Thoracic aorta (tissue), 2 donors: ENCODE results near the gene ASTL. TPM values are rescaled to one million over a fixed set of nuclear protein-coding genes. Genes with fewer than 3 reads are reported as not detected.

Source experiments
- ATAC-seq: fragments of 150-250 bp; one replicate; pipeline ENCODE4 v1.8.0; 2017; ENCODE audit warnings: low read depth; ENCODE audit not compliant: insufficient number of reproducible peaks, low FRiP score
- DNase-seq: peaks from one replicate; pipeline ENCODE4 v3.0.0-alpha.2; 2020; ENCODE audit warnings: low spot score
- H3K27ac ChIP-seq, 2 donors: fragments of 200-600 bp; sonication (generic); 1 replicate in 1 of 2; 2 replicates in 1 of 2; pipeline ENCODE4 v1.5.1; 2016; ENCODE audit warnings: mild to moderate bottlenecking in 2 of 2, moderate library complexity in 2 of 2
- H3K27me3 ChIP-seq: fragments of 200-600 bp; sonication (generic); replicated peaks from 2 replicates; pipeline ENCODE4 v1.6.0; 2016; ENCODE audit warnings: mild to moderate bottlenecking; ENCODE audit not compliant: insufficient read depth
- H3K36me3 ChIP-seq: fragments of 200-600 bp; sonication (generic); one replicate; pipeline ENCODE4 v1.5.1; 2016
- H3K4me1 ChIP-seq, 2 donors: fragments of 200-600 bp; sonication (generic); 1 replicate in 1 of 2; 2 replicates in 1 of 2; pipeline versions ENCODE4 v1.5.1 to v1.6.0; 2016; ENCODE audit warnings: low read depth in 2 of 2, mild to moderate bottlenecking in 1 of 2; ENCODE audit not compliant: control insufficient read depth in 1 of 2
- H3K4me3 ChIP-seq: fragments of 200-600 bp; sonication (generic); 2 replicates; pipeline ENCODE4 v1.5.1; 2016; ENCODE audit warnings: mild to moderate bottlenecking
- H3K9me3 ChIP-seq: fragments of 200-600 bp; sonication (generic); 2 replicates; pipeline ENCODE4 v1.5.1; 2016
- CTCF ChIP-seq: fragments of 200-600 bp; sonication (generic); IDR thresholded peaks from one replicate; pipeline ENCODE4 v1.5.1; 2019; ENCODE audit warnings: antibody characterized with exemption
- total RNA-seq, 2 donors: library from RNA; depleted of rRNA; stranded (reverse); fragments of >200 nt; gene quantifications; one replicate each; pipeline versions ENCODE4 v1.1.0 to v1.2.3, GENCODE V29; 2016

The ASTL gene
- total RNA-seq, 2 donors from 2014 or later: not detected

- H3K27ac ChIP-seq: no peak overlapping the region
- no peaks in the 10 kb centered on the region for H3K4me1 ChIP-seq
- H3K4me3 ChIP-seq: no peak overlapping the region
- no peaks in the 10 kb centered on the region for H3K36me3 ChIP-seq
- no peaks in the 10 kb centered on the region for H3K9me3 ChIP-seq
- ATAC-seq (no peak), DNase-seq (no peak)
- H3K27me3 ChIP-seq: no peaks in the 10 kb centered on the region
- no peak for TF ChIP-seq CTCF
Measured at GRCh38 chr2:96131152-96131812, 7.0 kb downstream of the ASTL start.

GRCh38 chr2:96130483-96130882 is 7.8 kb downstream of the ASTL start:
- no peak for TF ChIP-seq CTCF
- Histone ChIP-seq H3K9me3 (no peaks in the 10 kb centered on the region), H3K4me1 (no peaks in the 10 kb centered on the region), H3K27ac (no peak overlapping the region), H3K4me3 (no peak overlapping the region), H3K27me3 (no peaks in the 10 kb centered on the region), H3K36me3 (no peaks in the 10 kb centered on the region)
- ATAC-seq: no peak
- no peak for DNase-seq

- no peaks in the 10 kb centered on the region for H3K4me1 ChIP-seq
- no peak for DNase-seq
- no peaks in the 10 kb centered on the region for H3K9me3 ChIP-seq
- H3K27me3 ChIP-seq: no peaks in the 10 kb centered on the region
- no peak overlapping the region for H3K27ac ChIP-seq
- H3K36me3 ChIP-seq: no peaks in the 10 kb centered on the region
- no peak for ATAC-seq
- TF ChIP-seq CTCF: no peak
- H3K4me3 ChIP-seq: no peak overlapping the region
Measured at GRCh38 chr2:96129528-96130120, 8.7 kb downstream of the ASTL start.

GRCh38 chr2:96128456-96128855 is 9.8 kb downstream of the ASTL start:
- H3K27ac ChIP-seq: no peak overlapping the region
- no peak for TF ChIP-seq CTCF
- no peaks in the 10 kb centered on the region for H3K4me1 ChIP-seq
- no peaks in the 10 kb centered on the region for H3K27me3 ChIP-seq
- DNase-seq: no peak
- no peak overlapping the region for H3K4me3 ChIP-seq
- H3K36me3 ChIP-seq: no peaks in the 10 kb centered on the region
- no peaks in the 10 kb centered on the region for H3K9me3 ChIP-seq
- no peak for ATAC-seq

GRCh38 chr2:96124406-96125265 is 13.7 kb downstream of the ASTL start:
- no peaks in the 10 kb centered on the region for H3K27me3 ChIP-seq
- no peak overlapping the region for H3K27ac ChIP-seq
- no peak for TF ChIP-seq CTCF
- no peaks in the 10 kb centered on the region for H3K36me3 ChIP-seq
- H3K4me1 ChIP-seq: no peaks in the 10 kb centered on the region
- H3K9me3 ChIP-seq: no peaks in the 10 kb centered on the region
- no peak overlapping the region for H3K4me3 ChIP-seq
- DNase-seq (no peak), ATAC-seq (no peak)
